SK-N-SH (cell line): ENCODE measurements around the gene BAHCC1.

Source experiments
- EZH2phosphoT487 ChIP-seq: fragments of 200-600 bp; sonication (generic); IDR thresholded peaks from 2 replicates; pipeline ENCODE4 v1.6.1; 2017; ENCODE audit warnings: low read depth, mixed run types, mild to moderate bottlenecking, antibody characterized with exemption, moderate library complexity, borderline replicate concordance
- FOSL2 ChIP-seq: IDR thresholded peaks from 2 replicates; pipeline ENCODE4 v1.4.0; 2012; ENCODE audit warnings: low read depth, mild to moderate bottlenecking, moderate library complexity, borderline replicate concordance
- GABPA ChIP-seq: IDR thresholded peaks from 2 replicates; pipeline ENCODE4 v1.4.0; 2012; ENCODE audit warnings: low read depth, mild to moderate bottlenecking
- MXI1 ChIP-seq: IDR thresholded peaks from 2 replicates; pipeline ENCODE4 v1.6.1; 2012; ENCODE audit warnings: mild to moderate bottlenecking, low read depth, low read length, improper control_type of control experiment
- POLR2AphosphoS5 ChIP-seq: IDR thresholded peaks from 2 replicates; pipeline ENCODE4 v1.6.1; 2012; ENCODE audit warnings: low read depth, low read length
- RXRA ChIP-seq: IDR thresholded peaks from 2 replicates; pipeline ENCODE4 v1.4.0; 2012; ENCODE audit warnings: low read depth, mild to moderate bottlenecking, borderline replicate concordance
- TAF1 ChIP-seq: IDR thresholded peaks from 2 replicates; pipeline ENCODE4 v1.6.1; 2012; ENCODE audit warnings: low read depth, mild to moderate bottlenecking, low read length, moderate library complexity, borderline replicate concordance
- YY1 ChIP-seq: IDR thresholded peaks from 2 replicates; pipeline ENCODE4 v1.4.0; 2012; ENCODE audit warnings: low read depth, mild to moderate bottlenecking
- TF ChIP-seq, protein P1 (sequence below): fragments of 150-350 bp; IDR thresholded peaks from 2 replicates; pipeline ENCODE4 v1.6.1; 2017; ENCODE audit warnings: antibody characterized with exemption, low read length, low read depth, borderline replicate concordance
- TF ChIP-seq, protein P2 (sequence below): fragments of 200-600 bp; sonication (generic); IDR thresholded peaks from 2 replicates; pipeline ENCODE4 v1.6.1; 2017; ENCODE audit warnings: antibody characterized with exemption, mild to moderate bottlenecking, moderate library complexity
- TF ChIP-seq, protein P3 (sequence below): fragments of 150-350 bp; IDR thresholded peaks from 2 replicates; pipeline ENCODE4 v1.6.1; 2016; ENCODE audit warnings: mild to moderate bottlenecking, low read depth, low read length
- TF ChIP-seq, protein P4 (sequence below): IDR thresholded peaks from 2 replicates; pipeline ENCODE4 v1.4.0; 2012; ENCODE audit warnings: low read depth

DNA sequence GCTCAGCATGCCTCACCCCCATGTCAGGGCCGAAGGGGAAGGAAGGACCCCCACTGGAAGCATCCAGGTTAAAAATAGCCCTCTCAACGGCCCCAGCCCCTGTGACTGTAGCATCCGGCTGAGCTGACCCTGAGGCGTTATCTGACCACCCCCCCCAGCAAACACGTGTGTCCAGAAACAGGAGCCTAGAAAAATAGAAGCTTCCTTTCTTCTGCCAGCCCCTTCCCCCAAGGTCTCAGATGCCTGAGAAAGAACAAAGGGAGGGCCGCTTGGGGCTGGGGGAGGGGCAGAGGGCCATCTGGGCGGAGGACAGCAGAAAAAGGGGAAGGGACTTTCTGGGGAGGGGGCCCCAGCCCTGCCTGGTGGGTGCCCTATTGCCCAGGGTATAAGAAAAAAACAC lies 61.5 kb downstream of the BAHCC1 start:
- TF ChIP-seq EZH2phosphoT487 (no peak), POLR2AphosphoS5 (no peak), YY1 (no peak), TAF1 (no peak), GABPA (no peak), FOSL2 (no peak), RXRA (no peak), MXI1 (no peak)
- TF ChIP-seq, protein P1, sequence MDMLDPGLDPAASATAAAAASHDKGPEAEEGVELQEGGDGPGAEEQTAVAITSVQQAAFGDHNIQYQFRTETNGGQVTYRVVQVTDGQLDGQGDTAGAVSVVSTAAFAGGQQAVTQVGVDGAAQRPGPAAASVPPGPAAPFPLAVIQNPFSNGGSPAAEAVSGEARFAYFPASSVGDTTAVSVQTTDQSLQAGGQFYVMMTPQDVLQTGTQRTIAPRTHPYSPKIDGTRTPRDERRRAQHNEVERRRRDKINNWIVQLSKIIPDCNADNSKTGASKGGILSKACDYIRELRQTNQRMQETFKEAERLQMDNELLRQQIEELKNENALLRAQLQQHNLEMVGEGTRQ: no peak
- TF ChIP-seq, protein P2, sequence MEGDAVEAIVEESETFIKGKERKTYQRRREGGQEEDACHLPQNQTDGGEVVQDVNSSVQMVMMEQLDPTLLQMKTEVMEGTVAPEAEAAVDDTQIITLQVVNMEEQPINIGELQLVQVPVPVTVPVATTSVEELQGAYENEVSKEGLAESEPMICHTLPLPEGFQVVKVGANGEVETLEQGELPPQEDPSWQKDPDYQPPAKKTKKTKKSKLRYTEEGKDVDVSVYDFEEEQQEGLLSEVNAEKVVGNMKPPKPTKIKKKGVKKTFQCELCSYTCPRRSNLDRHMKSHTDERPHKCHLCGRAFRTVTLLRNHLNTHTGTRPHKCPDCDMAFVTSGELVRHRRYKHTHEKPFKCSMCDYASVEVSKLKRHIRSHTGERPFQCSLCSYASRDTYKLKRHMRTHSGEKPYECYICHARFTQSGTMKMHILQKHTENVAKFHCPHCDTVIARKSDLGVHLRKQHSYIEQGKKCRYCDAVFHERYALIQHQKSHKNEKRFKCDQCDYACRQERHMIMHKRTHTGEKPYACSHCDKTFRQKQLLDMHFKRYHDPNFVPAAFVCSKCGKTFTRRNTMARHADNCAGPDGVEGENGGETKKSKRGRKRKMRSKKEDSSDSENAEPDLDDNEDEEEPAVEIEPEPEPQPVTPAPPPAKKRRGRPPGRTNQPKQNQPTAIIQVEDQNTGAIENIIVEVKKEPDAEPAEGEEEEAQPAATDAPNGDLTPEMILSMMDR: no peak
- TF ChIP-seq, protein P3, sequence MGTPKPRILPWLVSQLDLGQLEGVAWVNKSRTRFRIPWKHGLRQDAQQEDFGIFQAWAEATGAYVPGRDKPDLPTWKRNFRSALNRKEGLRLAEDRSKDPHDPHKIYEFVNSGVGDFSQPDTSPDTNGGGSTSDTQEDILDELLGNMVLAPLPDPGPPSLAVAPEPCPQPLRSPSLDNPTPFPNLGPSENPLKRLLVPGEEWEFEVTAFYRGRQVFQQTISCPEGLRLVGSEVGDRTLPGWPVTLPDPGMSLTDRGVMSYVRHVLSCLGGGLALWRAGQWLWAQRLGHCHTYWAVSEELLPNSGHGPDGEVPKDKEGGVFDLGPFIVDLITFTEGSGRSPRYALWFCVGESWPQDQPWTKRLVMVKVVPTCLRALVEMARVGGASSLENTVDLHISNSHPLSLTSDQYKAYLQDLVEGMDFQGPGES: no peak
- TF ChIP-seq, protein P4, sequence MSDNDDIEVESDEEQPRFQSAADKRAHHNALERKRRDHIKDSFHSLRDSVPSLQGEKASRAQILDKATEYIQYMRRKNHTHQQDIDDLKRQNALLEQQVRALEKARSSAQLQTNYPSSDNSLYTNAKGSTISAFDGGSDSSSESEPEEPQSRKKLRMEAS: no peak
